Measurements from ENCODE around the gene SNRNP25.

DNA sequence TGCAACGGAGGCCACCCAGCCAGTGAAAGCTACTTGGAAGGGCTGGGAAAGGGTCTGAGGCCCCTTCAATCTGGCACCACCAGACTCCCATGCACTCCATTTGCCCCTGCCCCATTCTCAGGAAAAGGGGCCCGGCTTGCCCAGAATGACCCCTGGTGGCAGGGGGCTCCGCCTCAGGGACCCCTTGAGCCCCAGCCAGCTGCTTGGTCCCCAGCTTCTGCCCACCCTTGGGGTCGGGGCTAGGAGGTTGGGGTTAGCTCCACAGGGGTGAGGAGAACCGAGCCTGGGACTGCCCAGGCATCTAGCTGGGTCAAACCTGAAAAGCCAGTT is 17.5 kb downstream of the SNRNP25 start:
- TF ChIP-seq, protein P1, sequence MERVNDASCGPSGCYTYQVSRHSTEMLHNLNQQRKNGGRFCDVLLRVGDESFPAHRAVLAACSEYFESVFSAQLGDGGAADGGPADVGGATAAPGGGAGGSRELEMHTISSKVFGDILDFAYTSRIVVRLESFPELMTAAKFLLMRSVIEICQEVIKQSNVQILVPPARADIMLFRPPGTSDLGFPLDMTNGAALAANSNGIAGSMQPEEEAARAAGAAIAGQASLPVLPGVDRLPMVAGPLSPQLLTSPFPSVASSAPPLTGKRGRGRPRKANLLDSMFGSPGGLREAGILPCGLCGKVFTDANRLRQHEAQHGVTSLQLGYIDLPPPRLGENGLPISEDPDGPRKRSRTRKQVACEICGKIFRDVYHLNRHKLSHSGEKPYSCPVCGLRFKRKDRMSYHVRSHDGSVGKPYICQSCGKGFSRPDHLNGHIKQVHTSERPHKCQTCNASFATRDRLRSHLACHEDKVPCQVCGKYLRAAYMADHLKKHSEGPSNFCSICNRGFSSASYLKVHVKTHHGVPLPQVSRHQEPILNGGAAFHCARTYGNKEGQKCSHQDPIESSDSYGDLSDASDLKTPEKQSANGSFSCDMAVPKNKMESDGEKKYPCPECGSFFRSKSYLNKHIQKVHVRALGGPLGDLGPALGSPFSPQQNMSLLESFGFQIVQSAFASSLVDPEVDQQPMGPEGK (CRISPR knock-in tag; IDR thresholded peaks at IDR 0.05; ENCODE audit: borderline replicate concordance), result no peak
- TF ChIP-seq SREBF2 (CRISPR knock-in tag; IDR thresholded peaks at IDR 0.05) (no peak), LARP7 (IDR thresholded peaks at IDR 0.05) (no peak), JUND (IDR thresholded peaks at IDR 0.05; ENCODE audit: borderline replicate concordance, low read depth, low read length) (no peak), JUND (tag; IDR thresholded peaks at IDR 0.05; ENCODE audit: borderline replicate concordance, low read depth, low read length) (no peak)
- TF ChIP-seq, protein P2, sequence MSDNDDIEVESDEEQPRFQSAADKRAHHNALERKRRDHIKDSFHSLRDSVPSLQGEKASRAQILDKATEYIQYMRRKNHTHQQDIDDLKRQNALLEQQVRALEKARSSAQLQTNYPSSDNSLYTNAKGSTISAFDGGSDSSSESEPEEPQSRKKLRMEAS (CRISPR knock-in tag; IDR thresholded peaks at IDR 0.05), result no peak
